Measurements from ENCODE around the gene NLRP14.

The NLRP14 gene

GRCh38 chr11:7115780-7116179 is 95.5 kb downstream of the NLRP14 start (continued):
- TF ChIP-seq INSM2 (tag by site-specific recombination; IDR thresholded peaks at IDR 0.05) = no peak
- no peak for TF ChIP-seq ZNF202 (tag by site-specific recombination; IDR thresholded peaks at IDR 0.05; ENCODE audit: borderline replicate concordance)
- no peak for TF ChIP-seq ZNF311 (tag by site-specific recombination; IDR thresholded peaks at IDR 0.05; ENCODE audit: borderline replicate concordance)

- H3K27ac ChIP-seq (ENCODE audit: extremely low read depth, low read depth, low read length) = no peak overlapping the region
- H3K4me1 ChIP-seq (ENCODE audit: control insufficient read depth, insufficient read depth, low read length) = no peaks in the 10 kb centered on the region
- CTCF ChIA-PET = no interaction called here
- H3K9me3 ChIP-seq (ENCODE audit: control insufficient read depth, insufficient read depth, low read depth, low read length) = no peaks in the 10 kb centered on the region
- H3K4me3 ChIP-seq (ENCODE audit: low read depth, low read length) = no peak overlapping the region
- no peaks in the 10 kb centered on the region for H3K36me3 ChIP-seq (ENCODE audit: control insufficient read depth in 2 of 2, insufficient read depth in 1 of 2, low read length in 2 of 2)
- TF ChIP-seq KLF17 (tag by site-specific recombination; IDR thresholded peaks at IDR 0.05) = no peak
- TF ChIP-seq ZNF211 (tag by site-specific recombination; IDR thresholded peaks at IDR 0.05; ENCODE audit: low read depth) = no peak
- TF ChIP-seq KLF1 (tag by site-specific recombination; IDR thresholded peaks at IDR 0.05) = no peak
- no peak for TF ChIP-seq ZNF416 (tag by site-specific recombination; IDR thresholded peaks at IDR 0.05)
- no peak for TF ChIP-seq ZNF138 (tag by site-specific recombination; IDR thresholded peaks at IDR 0.05; ENCODE audit: borderline replicate concordance)
- TF ChIP-seq ZNF324 (tag by site-specific recombination; IDR thresholded peaks at IDR 0.05) = no peak
- TF ChIP-seq ZNF76 (tag by site-specific recombination; IDR thresholded peaks at IDR 0.05; ENCODE audit: borderline replicate concordance, low read depth) = no peak
- no peak for TF ChIP-seq ZFHX2 (tag by site-specific recombination; conservative IDR thresholded peaks at IDR 0.05)
- no peak for TF ChIP-seq PATZ1 (tag by site-specific recombination; IDR thresholded peaks at IDR 0.05)
- no peak for TF ChIP-seq SCRT1 (tag by site-specific recombination; IDR thresholded peaks at IDR 0.05; ENCODE audit: borderline replicate concordance)
- no peak for TF ChIP-seq YY2 (tag by site-specific recombination; IDR thresholded peaks at IDR 0.05)
- no peak for TF ChIP-seq ZNF776 (tag by site-specific recombination; IDR thresholded peaks at IDR 0.05; ENCODE audit: borderline replicate concordance)
- no peak for TF ChIP-seq ZNF394 (tag by site-specific recombination; IDR thresholded peaks at IDR 0.05; ENCODE audit: borderline replicate concordance)
- no peak for TF ChIP-seq ZNF398 (tag by site-specific recombination; IDR thresholded peaks at IDR 0.05)
- no peak for TF ChIP-seq ZNF645 (tag by site-specific recombination; IDR thresholded peaks at IDR 0.05)
- no peak for TF ChIP-seq ZSCAN5A (tag by site-specific recombination; IDR thresholded peaks at IDR 0.05)
- TF ChIP-seq ZNF37A (tag by site-specific recombination; IDR thresholded peaks at IDR 0.05) = no peak
- no peak for TF ChIP-seq ZNF404 (tag by site-specific recombination; IDR thresholded peaks at IDR 0.05)
- no peak for TF ChIP-seq ZNF785 (tag by site-specific recombination; IDR thresholded peaks at IDR 0.05)
- POLR2A ChIA-PET = no interaction called here
Observed at GRCh38 chr11:7116370-7116769, 96.1 kb downstream of the NLRP14 start.

Measured in HEK293 (cell line).